Epidermal melanocyte (primary cell): ENCODE results near the gene HSDL1.

Experiments
- DNase-seq: peaks from one replicate; pipeline ENCODE4 v3.0.0; 2011; ENCODE audit warnings: low spot score; ENCODE audit not compliant: insufficient read length

HSDL1 gene

GRCh38 chr16:84176192-84177053, 31.4 kb upstream of the HSDL1 start:
- no peak for DNase-seq

- DNase-seq: peak; percentile 63
Measured at GRCh38 chr16:84175350-84176081, 30.5 kb upstream of the HSDL1 start.

- no peak for DNase-seq
Measured at GRCh38 chr16:84174396-84174795, 29.4 kb upstream of the HSDL1 start.

- DNase-seq: no peak
Measured at GRCh38 chr16:84169765-84170310, 24.9 kb upstream of the HSDL1 start.

- DNase-seq: no peak
Measured at GRCh38 chr16:84166796-84167695, 22.1 kb upstream of the HSDL1 start.

GRCh38 chr16:84165746-84166145, 20.8 kb upstream of the HSDL1 start:
- no peak for DNase-seq

- no peak for DNase-seq
Measured at GRCh38 chr16:84161801-84162200, 16.8 kb upstream of the HSDL1 start.

- DNase-seq: no peak
Measured at GRCh38 chr16:84161037-84161436, 16.1 kb upstream of the HSDL1 start.

- no peak for DNase-seq
Measured at GRCh38 chr16:84159800-84160199, 14.8 kb upstream of the HSDL1 start.

- DNase-seq: no peak
Measured at GRCh38 chr16:84159007-84159406, 14.0 kb upstream of the HSDL1 start.

GRCh38 chr16:84156342-84156784, 11.4 kb upstream of the HSDL1 start:
- DNase-seq: no peak

GRCh38 chr16:84155771-84156170, 10.8 kb upstream of the HSDL1 start:
- no peak for DNase-seq

GRCh38 chr16:84155226-84155625, 10.2 kb upstream of the HSDL1 start:
- DNase-seq: no peak

GRCh38 chr16:84153660-84154214, 8.8 kb upstream of the HSDL1 start:
- no peak for DNase-seq

GRCh38 chr16:84150926-84151325, 5.9 kb upstream of the HSDL1 start:
- DNase-seq: no peak

- DNase-seq: no peak
Measured at GRCh38 chr16:84144209-84144858, 643 bp downstream of the HSDL1 start.

GRCh38 chr16:84143784-84144199, 1.2 kb downstream of the HSDL1 start:
- DNase-seq: no peak

GRCh38 chr16:84143081-84143480, 1.9 kb downstream of the HSDL1 start:
- no peak for DNase-seq

- no peak for DNase-seq
Measured at GRCh38 chr16:84141143-84141670, 3.8 kb downstream of the HSDL1 start.

GRCh38 chr16:84139628-84140258, 5.2 kb downstream of the HSDL1 start:
- no peak for DNase-seq
